Activated CD4-positive, CD25-positive, alpha-beta regulatory T cell treated with anti-CD3 and anti-CD28 coated beads, Interleukin-2, amount 50 U/mL, for 24 hours (primary cell): ENCODE measurements around the gene LETMD1.
"Not testable (repeated sequence)": the region's sequence is repeated elsewhere in the genome, so short reads cannot be mapped to it uniquely, and the experiment has no call there.

ENCODE experiments used
- ATAC-seq, 2 donors: fragments of 150-1000 bp; cut with Tn5 transposase; one replicate each; pipeline ENCODE4 v1.10.0; 2021; ENCODE audit warnings: mild to moderate bottlenecking in 1 of 2, moderate library complexity in 1 of 2

The LETMD1 gene, protein sequence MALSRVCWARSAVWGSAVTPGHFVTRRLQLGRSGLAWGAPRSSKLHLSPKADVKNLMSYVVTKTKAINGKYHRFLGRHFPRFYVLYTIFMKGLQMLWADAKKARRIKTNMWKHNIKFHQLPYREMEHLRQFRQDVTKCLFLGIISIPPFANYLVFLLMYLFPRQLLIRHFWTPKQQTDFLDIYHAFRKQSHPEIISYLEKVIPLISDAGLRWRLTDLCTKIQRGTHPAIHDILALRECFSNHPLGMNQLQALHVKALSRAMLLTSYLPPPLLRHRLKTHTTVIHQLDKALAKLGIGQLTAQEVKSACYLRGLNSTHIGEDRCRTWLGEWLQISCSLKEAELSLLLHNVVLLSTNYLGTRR

DNA sequence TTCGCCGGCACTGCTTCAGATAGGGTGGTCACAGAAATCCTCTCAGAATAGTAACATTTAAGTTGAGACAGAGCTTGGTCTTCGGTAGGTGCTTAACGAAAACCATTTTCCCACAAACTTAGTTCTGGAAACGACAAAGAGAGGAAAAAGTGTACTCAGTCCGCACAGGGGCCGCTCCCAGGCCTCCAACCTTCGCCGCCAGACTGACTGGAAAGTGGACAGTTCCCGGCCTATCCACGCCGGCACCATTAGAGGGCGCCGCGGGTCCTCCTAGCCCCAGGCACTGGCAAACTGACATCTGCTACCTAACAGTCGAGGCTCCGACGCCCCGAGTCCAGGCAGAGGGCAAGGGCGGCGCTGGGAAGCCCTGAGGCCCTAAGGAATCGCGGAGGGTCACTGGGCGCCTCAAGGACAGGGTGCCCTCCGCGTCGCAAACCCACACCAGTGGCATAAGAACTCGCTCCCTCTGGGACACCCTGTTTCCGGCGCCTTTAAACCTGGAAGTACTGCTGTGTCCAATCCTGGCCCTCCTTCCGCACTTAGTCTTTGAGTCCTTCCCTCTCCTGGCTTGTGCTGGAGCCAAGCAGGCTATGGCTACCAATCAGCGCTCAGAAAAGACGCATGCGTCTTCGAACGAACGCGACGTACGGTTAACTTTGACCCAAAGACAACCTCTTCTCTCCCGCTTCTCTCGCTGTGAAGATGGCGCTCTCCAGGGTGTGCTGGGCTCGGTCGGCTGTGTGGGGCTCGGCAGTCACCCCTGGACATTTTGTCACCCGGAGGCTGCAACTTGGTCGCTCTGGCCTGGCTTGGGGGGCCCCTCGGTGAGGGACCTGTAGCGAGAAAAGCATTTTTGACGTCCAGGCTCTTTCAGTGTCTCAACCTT lies at the start of gene LETMD1:
LETMD1 (plus strand) TSS at position 673 of the 886 bp plus-strand sequence; CDS start at position 703, 30 bp downstream.
- ATAC-seq, result peak; percentile 97 to 98

DNA sequence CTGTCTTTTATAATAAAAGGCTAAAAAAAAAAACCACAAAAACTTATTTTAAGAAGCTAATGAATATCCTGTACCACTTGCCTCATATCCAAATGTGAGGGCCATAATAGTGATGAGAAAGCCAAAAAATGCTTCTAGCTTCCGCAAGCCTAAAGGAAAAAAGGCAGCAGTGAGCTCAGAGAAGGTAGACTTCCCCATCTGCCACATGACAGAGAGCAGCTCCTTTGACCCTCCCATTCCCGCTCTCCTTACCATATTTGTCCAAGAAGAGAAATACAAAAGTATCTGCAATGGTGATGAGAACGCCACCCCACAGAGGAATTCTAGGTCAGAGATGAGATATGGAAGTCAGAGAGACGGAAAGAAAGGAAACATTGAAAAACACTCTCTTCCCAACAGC lies 49.0 kb upstream of the LETMD1 start:
- peak in 1 of 2 donors; percentile 43 for ATAC-seq

DNA sequence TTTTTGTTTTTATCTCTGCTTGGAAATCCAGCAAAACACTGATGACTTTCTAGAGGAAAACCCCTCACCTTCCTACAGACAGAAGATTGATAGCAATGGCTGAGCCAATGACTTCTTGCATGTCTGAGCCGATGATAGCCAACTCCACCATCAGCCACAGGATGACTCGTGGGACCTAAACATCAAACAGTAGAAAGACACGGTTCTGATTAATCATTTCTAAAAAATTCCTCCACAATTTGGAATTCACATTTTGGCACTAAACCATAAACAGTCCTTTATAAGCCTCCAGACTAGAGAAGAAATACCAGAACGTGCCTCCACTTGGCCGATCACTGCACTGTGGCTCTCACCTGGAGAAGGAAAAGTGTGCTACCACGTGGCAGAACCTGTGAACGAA lies 47.9 kb upstream of the LETMD1 start:
- ATAC-seq, result peak in 1 of 2 donors; percentile 55

DNA sequence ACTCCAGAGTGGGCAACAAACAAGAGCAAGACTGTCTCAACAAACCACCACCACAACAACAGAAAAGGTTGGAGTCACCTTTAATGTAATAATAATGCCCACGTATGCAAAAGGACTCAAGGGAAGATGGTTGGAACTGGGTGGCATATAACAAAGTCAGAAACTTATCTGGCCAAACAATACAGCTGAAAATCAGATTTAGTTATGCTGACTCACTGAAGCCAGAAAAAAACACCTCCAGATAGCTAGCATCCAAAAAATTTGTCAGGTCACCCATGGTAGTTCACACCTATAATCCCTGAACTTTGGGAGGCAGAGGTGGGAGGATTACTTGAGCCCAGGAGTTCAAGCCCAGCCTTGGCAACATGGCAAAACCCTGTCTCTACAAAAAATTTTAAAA lies 46.3 kb upstream of the LETMD1 start:
- no peak for ATAC-seq

DNA sequence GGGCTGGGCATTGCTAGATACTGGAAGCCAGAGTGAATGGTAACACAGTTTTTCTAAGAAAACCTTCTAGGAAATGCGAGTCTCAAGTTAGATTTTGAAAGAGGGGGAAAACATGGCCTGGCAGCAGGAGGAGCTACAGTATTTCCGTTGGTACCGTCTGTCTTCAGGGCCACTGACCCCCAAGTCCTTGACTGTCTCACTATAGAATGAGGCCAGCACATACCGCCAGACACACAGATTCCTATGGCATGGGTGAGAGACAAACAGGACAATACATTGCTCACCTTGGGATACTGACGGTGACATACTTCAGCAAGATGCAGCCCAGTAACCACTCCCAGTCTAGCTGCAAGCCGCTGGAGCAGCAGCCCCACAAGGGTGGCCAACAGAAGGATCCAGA lies 43.6 kb upstream of the LETMD1 start:
- ATAC-seq, result no peak

DNA sequence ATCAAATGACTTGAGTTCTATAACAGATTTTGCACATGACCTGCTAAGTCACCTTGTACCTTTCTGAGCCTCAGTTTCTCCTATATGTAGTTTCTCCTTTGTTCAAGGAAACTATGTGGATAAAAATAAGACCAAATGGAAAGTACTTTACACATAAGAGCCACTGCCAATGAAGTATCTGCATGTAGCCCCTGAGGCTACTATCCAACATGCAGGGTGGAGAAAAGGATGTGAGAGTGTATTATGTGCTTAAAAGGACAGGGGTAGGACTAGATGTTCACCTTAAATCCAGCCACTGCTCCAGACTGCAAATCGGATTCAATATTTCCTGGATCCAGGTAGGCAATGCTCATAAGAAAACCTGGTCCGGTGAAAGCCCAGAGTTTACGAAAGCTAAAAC lies 43.1 kb upstream of the LETMD1 start:
- ATAC-seq, result no peak

DNA sequence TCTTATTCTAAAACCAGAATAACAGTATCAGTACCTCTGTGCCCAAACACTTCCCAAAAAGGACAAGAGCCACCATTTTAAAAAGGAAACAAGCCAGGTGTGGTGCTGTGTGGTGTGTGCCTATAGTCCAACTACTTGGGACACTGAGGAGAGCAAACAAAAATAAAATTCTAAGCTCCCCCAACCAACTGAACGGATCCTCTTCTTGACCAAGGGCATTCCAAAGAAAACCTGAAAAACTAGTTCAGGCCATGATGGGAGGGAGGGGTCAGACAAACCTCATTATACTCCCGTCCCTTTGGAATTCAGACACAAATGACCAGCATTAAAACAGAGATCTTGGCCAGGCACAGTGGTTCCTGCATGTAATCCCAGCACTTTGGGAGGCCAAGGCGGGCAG lies 42.5 kb upstream of the LETMD1 start:
- no peak for ATAC-seq

DNA sequence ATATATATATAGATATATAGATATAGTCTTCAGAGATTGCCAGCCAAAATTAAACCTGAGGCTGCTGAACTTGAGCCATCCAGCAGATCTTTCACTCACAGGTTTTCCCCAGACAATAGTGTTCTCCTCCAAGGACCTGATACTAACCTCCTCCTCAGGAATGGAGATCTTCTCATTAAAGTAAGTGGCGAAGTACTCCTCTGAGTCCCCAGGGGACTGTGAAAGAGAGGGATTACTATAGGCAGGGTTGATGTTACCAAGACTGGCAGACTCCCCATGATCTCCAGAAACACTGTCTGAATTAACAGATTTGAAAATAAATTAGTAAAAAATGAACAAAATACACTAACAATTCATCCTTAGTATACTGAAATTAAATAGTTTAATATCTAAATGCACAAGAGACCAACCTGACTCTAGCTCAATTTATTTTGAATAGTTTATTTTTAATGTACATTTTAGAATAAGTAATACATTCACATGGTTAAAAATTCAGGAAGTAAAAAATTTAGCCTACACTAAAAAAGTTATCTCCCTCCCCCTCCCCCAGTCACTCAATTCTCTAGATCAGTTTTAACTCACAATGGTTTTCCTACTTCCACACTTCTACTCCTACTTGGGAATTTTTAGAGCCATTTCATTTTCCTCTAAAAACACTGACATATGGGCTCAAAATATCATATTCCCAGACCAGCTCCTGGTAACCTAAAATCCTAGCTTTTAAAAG lies 39.6 kb upstream of the LETMD1 start:
- no peak for ATAC-seq

DNA sequence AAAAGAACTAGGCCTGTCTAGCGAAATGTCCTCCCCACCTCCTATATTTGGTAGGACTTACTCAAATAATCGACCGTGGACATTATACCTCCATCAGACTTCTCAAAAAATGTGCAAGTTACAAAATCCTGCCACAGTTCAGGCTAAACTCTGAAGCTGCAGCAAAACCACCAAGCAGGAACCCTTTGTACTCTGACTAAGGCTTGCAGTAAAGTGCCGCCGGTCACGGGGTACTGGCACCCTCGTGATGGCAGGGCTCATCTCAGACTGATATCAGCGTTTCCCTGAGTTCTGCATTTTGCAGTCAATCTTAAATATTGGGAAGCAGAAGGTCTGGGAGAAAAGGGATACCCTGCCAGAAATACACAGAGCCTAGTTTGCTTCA lies 39.1 kb upstream of the LETMD1 start:
- peak; percentile 77 to 82 for ATAC-seq

DNA sequence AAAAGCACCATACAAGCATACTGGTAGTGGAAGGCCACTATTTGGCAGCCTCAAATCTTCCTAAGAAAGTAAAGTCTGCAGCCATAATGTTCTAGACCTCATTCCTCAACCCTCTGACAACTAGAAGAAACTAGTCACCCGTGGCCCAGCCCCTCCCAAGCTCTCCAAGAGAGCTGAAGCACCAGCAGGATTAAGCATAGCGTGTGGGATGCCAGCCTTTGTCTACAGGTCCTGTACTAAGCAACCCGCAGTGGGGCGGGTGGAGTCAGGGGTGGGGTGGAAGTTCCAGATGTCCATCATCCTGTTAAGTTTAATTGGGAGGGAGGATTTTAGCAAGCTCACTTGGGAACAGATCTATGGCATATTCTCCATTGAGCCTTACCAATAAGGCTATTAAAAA lies 36.2 kb upstream of the LETMD1 start:
- ATAC-seq, result no peak

DNA sequence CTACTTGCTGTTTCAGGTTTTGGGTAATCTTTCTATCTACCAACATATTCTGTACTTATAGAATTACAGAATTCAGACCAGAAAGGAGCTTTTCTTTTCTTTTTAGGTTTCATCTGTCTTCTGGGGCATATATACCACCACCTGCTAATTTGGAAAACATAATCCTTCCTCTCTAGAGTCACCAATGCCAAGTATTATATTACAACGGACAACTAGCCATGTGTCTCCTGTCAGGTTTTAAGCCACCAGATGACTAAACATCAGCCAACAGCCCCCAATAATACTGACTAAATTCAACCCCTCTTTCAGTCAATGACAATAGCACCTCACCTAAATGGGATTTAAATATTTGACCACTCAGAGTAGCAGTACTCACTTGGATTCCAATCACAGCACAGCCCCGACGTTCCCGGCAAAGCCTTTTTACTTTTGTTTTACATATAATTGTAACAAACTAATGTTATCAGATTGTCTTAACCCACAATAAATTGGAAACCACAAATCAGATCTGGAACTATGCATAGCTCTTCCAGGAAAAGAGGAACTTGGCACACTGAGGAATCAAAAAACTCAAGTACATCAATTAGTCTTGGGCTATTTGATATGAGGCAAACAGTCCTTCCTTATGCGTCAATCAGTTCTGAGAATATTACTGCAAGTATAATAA lies 35.4 kb upstream of the LETMD1 start:
- ATAC-seq, result no peak

DNA sequence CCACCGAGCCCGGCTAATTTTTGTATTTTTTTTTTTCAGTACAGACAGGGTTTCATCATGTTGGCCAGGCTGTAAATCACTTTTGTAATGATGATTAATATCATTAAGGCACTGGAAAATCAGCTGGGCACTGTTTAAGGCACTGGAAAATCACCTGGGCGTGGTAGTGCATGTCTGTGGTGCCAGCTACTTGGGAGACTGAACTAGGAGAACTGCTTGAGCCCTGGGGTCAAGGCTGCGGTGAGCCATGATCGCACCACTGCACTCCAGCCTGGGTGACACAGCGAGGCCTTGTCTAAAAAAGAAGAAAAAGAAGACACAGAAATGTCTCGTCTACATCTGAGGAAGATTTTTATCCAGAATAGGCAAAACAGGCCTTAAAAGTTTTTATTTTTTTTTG lies 34.7 kb upstream of the LETMD1 start:
- no peak for ATAC-seq

DNA sequence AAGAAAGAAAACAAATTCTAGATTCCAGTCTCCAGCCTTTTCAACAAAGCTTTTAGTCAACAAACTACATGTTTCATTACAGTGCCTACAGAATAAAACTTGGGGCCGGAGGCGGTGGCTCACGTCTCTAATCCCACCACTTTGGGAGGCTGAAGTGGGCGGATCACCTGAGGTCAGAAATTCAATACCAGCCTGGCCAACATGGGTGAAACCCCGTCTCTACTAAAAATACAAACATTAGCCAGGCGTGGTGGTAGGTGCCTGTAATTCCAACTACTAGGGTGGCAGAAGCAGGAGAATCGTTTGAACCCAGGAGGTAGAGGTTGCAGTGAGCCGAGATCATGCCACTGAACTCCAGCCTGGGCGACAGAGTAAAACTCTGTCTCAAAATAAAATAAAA lies 33.7 kb upstream of the LETMD1 start:
- not testable (repeated sequence) for ATAC-seq

DNA sequence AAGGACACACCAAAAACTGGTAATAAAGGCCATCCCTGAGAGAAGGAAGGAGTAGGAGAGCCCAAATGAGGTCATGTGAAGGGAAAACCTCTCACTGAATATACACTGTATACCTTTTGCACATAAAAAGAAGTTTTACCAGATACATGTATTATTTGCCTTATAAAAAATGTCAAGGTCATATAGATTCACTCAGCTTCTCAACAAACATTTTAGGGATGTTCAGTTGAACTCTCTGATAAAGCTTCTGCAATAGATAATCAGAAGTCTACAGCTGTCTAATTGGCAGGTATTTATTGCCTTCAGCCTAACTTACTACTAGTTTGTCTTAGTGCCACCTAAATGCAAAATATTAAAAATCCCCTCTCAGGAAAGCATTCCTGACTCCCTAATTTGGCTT lies 30.7 kb upstream of the LETMD1 start:
- no peak for ATAC-seq

DNA sequence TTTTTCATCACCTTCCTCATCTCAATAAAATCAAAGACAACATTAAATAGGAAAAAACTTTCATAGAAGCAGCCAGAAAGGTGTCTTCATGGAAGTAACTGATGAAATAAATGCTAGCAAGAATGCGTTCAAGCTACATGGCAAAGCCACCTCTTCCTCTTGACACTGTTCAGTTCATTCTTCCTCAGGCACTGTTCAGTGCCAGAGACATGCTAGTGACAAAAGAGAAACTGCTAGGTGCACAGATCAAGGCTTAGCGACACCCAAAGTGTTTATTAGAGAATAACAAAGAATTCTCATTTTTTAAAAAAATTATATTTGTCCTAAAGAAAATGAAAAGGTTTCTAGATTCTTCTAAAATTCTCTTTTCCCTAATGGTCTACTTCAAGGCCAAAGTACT lies 29.2 kb upstream of the LETMD1 start:
- no peak for ATAC-seq

DNA sequence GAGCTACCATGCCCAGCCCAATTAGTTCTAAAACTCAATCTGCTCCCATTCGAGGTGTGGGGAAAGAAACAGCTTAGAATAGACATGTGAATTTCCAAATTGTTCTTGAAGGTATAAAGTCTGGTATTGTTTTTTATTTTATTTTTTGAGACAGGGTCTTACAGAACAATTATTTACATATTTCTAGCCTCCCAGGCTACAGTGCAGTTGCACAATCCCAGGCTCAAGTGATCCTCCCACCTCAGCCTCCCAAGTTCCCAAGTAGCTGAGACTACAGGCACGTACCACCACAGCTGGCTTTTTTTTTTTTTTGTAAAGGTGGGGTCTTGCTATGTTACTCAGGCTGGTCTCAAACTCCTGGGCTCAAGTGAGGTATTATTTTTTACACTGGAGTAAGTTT lies 28.2 kb upstream of the LETMD1 start:
- no peak for ATAC-seq

DNA sequence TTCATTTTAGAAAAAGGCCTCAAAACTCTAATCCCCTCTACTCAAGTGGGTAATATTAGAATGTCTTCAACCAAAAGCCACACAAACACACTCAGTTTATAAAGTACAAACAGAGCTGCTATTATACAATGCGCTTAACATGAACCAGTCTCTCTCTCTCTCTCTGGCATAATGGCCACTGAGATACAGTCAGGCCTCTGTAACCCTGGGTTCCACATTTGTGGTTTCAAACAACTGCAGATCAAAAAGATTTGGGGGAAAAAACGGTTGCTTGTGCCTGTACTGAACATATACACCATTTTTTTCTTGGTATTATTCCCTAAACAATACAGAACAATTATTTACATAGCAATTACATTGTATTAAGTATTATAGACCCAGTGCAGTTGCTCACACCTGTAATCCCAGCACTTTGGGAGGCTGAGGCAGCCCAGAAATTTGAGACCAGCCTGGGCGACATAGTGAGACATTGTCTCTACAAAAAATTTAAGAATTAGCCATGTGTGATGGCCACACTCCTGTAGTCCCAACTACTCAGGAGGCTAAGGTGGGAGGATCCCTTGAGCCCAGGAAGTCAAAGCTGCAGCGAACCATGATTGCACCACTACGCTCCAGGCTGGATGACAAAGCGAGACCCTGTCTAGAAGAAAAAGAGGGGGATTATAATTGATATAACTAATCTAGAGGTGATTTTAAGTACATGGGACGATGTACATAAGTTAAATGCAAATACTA lies 27.5 kb upstream of the LETMD1 start:
- no peak for ATAC-seq

DNA sequence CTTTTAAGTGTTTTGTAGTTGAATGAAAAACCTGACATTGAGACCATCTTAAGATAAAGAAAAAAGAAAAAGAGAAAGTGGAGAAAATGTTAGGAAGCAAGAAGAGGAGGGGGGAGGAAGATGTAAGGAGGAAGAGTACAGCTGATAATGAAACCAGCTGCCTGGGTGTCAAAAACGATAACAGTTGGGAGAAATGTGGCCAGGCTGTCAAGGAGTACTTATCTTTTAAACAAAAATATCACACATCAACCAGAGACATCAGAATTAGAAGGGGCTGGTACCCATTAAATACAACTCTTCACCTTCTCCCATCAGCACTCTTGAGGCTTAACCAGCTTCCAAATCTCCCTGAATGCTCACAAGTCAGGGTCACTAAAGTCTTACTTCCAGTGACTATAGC lies 26.4 kb upstream of the LETMD1 start:
- no peak for ATAC-seq

DNA sequence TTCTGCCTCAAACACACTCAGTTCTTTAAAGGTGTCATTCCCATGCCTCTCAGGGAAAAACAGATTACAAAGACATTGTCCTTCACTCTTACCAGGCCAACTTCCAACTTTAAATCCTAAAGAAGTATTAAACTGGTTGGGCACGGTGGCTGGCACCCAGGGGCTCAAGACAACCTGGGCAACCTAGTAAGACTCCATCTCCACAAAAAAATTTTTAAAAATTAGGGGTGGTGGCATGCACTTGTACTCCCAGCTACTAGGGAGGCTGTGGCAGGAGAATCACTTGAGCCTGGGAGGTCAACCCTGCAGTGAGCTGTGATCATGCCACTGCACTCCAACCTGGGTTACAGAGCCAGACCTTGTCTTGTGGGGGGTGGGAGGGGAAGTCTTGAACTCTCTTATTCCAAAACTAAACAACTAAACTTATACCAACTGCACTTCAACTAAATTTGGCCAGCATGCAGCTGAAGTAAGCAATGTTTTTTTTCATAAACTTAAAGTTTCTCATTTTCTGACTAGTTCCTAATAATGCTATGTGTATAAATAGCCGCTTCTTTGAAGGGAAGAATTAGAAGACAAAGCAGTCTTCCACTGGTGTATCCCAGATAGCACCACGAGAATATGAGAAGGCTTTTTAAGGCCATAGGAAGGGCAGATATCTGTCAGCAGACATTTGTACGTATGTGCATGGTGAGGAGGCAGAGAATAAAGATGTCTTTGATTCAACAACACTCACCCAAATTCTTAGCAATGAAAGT lies 24.3 kb upstream of the LETMD1 start:
- ATAC-seq, result no peak

DNA sequence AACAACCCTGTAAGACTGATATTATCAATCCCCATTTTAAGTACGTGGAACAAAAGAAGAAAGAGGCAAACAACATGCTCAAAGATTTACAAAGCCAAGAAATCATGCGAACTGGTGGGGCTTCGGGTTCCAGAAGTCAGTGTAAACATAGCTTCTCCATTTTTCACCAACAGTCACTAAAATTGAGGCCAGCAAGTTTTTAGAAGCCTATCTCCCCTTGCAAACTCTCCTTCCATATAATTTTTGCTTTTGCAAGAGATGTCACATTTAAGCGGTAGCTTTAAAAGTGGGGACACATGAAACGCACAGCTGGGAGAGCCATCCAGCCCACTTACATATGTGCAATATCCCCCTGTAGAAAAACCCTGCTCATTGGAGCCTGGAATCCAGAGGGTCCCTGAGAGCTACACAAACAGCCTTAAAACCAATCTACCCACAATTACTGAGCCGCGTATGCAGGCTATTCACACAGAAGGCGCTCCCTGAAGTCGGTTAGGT lies 22.7 kb upstream of the LETMD1 start:
- ATAC-seq, result no peak
